ENCODE data around the gene STRBP.

GRCh38 chr9:123283455-123283854, 15.1 kb upstream of the STRBP start:
- TF ChIP-seq BRCA1 (IDR thresholded peaks at IDR 0.05; ENCODE audit: low read depth, low read length), result no peak
- TF ChIP-seq POLR2A (IDR thresholded peaks at IDR 0.05; ENCODE audit: control extremely low read depth in 1 of 2, low read depth in 2 of 2, low read length in 2 of 2), result no peak
- TF ChIP-seq ATF2 (IDR thresholded peaks at IDR 0.05; ENCODE audit: low read length), result no peak

Measured in H1 (cell line).